Glutamatergic neuron (in vitro differentiated cells): ENCODE data around the gene TMCC2. TPM values are rescaled to one million over a fixed set of nuclear protein-coding genes. Genes with fewer than 3 reads are reported as not detected.

Experiments used
- DNase-seq: peaks from one replicate; pipeline ENCODE4 v3.0.0; 2022
- H3K27ac Mint-ChIP-seq: one replicate; pipeline ENCODE4 v1.8.0; 2020; ENCODE audit warnings: mild to moderate bottlenecking, mixed read lengths, inconsistent platforms; ENCODE audit not compliant: unreplicated experiment
- H3K27me3 Mint-ChIP-seq: one replicate; pipeline ENCODE4 v1.8.0; 2020; ENCODE audit warnings: mild to moderate bottlenecking, moderate library complexity, mixed read lengths, inconsistent platforms; ENCODE audit not compliant: unreplicated experiment
- H3K36me3 Mint-ChIP-seq: one replicate; pipeline ENCODE4 v1.8.0; 2020; ENCODE audit warnings: mild to moderate bottlenecking, mixed read lengths, inconsistent platforms; ENCODE audit not compliant: unreplicated experiment
- H3K4me1 Mint-ChIP-seq: one replicate; pipeline ENCODE4 v1.8.0; 2020; ENCODE audit warnings: mild to moderate bottlenecking, low read depth, mixed read lengths, inconsistent platforms; ENCODE audit not compliant: unreplicated experiment
- H3K4me3 Mint-ChIP-seq: one replicate; pipeline ENCODE4 v1.8.0; 2020; ENCODE audit warnings: mild to moderate bottlenecking, mixed read lengths, inconsistent platforms; ENCODE audit not compliant: unreplicated experiment
- H3K9me3 Mint-ChIP-seq: one replicate; pipeline ENCODE4 v1.8.0; 2020; ENCODE audit warnings: mild to moderate bottlenecking, moderate library complexity, mixed read lengths, inconsistent platforms; ENCODE audit not compliant: unreplicated experiment
- total RNA-seq: library from RNA; stranded (reverse); fragmentation: NEBNext Ultra II Directional; extraction: Animal tissue kit (Norgen Biotek cat#: 25700); gene quantifications from one replicate; pipeline ENCODE4 v1.2.1, GENCODE V29; 2021; ENCODE audit not compliant: unreplicated experiment
- TF ChIP-seq, protein P1 (sequence below): fragments of 200-600 bp; sonication (generic); IDR thresholded peaks from one replicate; pipeline ENCODE4 v1.5.0; 2021; ENCODE audit not compliant: partially characterized antibody, unreplicated experiment

The TMCC2 gene
- total RNA-seq, 1 donor from 2014 or later: 80.1 TPM

DNA sequence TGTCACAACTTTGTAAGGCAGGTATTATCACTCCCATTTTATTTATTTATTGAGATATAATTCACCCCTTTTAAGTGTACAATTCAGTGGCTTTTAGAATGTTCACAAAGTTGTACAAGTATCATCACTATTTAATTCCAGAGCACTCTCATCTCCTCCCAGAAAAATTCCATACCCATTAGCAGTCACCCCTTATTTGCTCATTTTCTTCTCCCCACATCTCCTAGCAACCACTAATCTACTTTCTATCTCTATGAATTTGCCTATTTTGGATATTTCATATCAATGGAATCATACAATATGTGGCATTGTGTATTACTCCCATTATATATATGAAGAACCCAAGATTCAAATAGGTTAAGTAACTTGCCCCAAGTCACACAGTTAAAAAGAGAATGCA, 23.2 kb upstream of the TMCC2 start:
- Mint-ChIP-seq H3K4me1 (peaks cover 7% of the 10 kb centered on the region), H3K36me3 (no peaks in the 10 kb centered on the region), H3K27ac (no peak overlapping the region), H3K4me3 (no peak overlapping the region), H3K27me3 (peaks cover 1% of the 10 kb centered on the region), H3K9me3 (no peaks in the 10 kb centered on the region)
- no peak for DNase-seq
- TF ChIP-seq, protein P1, sequence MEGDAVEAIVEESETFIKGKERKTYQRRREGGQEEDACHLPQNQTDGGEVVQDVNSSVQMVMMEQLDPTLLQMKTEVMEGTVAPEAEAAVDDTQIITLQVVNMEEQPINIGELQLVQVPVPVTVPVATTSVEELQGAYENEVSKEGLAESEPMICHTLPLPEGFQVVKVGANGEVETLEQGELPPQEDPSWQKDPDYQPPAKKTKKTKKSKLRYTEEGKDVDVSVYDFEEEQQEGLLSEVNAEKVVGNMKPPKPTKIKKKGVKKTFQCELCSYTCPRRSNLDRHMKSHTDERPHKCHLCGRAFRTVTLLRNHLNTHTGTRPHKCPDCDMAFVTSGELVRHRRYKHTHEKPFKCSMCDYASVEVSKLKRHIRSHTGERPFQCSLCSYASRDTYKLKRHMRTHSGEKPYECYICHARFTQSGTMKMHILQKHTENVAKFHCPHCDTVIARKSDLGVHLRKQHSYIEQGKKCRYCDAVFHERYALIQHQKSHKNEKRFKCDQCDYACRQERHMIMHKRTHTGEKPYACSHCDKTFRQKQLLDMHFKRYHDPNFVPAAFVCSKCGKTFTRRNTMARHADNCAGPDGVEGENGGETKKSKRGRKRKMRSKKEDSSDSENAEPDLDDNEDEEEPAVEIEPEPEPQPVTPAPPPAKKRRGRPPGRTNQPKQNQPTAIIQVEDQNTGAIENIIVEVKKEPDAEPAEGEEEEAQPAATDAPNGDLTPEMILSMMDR: no peak

DNA sequence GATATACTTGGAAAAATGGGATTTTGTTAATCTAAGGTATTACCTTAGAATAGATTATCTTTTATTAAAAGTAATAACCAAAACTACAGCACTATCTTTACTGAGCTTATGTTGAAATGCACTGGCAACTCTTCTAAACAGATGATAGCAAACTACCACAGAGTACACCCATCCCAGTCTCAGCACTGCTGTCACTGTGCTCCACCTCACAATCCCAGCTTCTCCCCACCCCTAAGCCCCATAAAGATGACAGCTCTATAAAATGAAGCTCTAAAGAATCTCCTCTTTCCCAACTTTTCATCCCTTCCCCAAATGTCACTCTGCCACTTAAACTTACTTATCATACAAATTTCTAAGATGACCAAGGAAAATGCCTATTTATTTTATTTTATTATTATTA, 22.7 kb upstream of the TMCC2 start:
- H3K36me3 Mint-ChIP-seq: no peaks in the 10 kb centered on the region
- H3K4me3 Mint-ChIP-seq: no peak overlapping the region
- no peak for DNase-seq
- no peak overlapping the region for H3K27ac Mint-ChIP-seq
- peaks cover under 1% of the 10 kb centered on the region for H3K9me3 Mint-ChIP-seq
- peaks cover 5% of the 10 kb centered on the region for H3K4me1 Mint-ChIP-seq
- H3K27me3 Mint-ChIP-seq: peaks cover 1% of the 10 kb centered on the region
- TF ChIP-seq, protein P1: no peak

DNA sequence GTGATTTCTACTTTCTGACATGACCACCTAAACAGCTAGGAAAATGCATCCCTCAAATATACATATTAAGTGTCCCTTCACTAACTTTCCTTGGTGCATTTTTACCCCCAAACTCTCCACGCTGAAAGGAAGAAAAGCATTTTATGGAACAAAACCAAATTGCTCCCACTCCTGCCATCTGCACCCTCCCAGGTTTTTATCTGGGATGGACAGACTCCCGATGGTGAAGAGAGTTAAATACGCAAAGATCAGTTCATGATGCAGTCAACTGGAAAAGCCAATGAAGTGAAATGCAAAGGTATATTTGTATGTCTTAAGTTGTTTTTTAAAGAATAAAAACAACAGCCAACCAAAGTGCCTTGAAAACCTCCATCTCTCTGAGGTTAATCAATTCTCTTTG, 18.9 kb upstream of the TMCC2 start:
- Mint-ChIP-seq H3K27me3 (peaks cover 4% of the 10 kb centered on the region), H3K4me1 (peaks cover 8% of the 10 kb centered on the region), H3K27ac (no peak overlapping the region), H3K9me3 (peaks cover 6% of the 10 kb centered on the region), H3K36me3 (no peaks in the 10 kb centered on the region), H3K4me3 (peak overlapping the region; percentile 34)
- TF ChIP-seq, protein P1: no peak
- DNase-seq: no peak

DNA sequence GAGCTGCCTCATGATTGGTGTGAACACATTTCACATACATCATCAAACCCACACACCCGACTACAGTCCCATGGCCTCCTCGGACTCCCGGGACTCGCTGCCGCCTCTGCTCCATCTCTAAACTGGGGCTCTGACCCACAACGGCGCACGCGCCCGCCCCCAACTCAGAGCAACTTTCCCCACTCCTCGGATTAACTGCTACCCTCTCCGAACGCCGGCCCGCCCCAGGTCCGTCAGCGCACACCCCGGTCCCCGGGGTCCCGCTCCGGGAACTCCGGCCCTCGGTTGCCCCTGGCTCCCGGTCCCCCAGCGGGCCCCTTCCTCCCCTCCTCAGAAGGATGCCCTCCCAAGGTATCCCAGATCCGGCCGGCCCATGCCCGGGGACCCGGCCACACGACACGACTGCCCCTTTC, 17.0 kb upstream of the TMCC2 start:
- H3K9me3 Mint-ChIP-seq: peaks cover 6% of the 10 kb centered on the region
- no peaks in the 10 kb centered on the region for H3K36me3 Mint-ChIP-seq
- H3K4me3 Mint-ChIP-seq: peak overlapping the region; percentile 89

DNA sequence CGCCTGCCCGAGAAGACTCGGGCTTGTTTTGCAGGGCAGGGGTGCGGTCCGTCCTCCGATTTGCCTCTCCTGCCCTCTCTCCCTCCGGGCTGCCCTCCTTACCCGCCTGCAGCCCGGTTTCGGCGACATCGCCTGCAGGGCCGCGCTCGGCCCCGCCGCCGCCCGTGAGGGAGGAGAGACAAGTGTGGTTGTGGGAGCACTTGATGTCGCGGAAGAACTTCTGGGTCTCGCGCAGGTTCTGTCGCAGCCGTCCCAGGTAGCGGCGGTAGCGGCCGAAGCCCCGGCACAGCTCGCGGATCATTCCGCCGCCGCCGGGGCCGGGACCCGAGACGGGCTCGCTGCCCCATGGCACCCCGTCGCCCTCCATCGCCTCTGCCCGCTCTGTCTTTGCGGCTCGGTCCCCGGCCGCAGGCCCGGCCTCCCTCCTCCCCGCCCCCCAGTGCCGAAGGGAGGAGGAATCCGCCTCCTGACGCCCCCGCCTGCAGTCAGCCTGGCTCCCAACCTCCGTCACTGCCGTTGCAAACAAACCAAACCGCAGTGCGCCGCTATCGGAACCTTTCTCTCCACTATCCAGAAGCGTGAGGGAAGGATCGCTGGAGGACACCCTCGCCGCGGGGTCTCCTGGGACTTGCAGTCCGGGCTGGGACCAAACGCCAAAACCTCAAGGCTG, 16.4 kb upstream of the TMCC2 start, which contains the start of gene DSTYK:
Gene DSTYK, minus strand, starts transcription at position 534 of the 670 bp plus-strand sequence. Its CDS starts 167 bp downstream, at position 367.
- Mint-ChIP-seq H3K27me3 (peaks cover 2% of the 10 kb centered on the region), H3K4me3 (peak within 1 kb of the TSS; percentile 89)
- TF ChIP-seq, protein P1: no peak

More for the DNA sequence above, 17.0 kb upstream of the TMCC2 start:
- TF ChIP-seq, protein P1: no peak
- Mint-ChIP-seq H3K27ac (peak overlapping the region; percentile 89), H3K4me1 (peaks cover 5% of the 10 kb centered on the region), H3K27me3 (peaks cover 2% of the 10 kb centered on the region)
- no peak for DNase-seq

More for the DNA sequence above, 16.4 kb upstream of the TMCC2 start, which contains the start of gene DSTYK:
- Mint-ChIP-seq H3K27ac (peak within 1 kb of the TSS; percentile 90), H3K36me3 (no peaks in the 10 kb centered on the region), H3K9me3 (peaks cover 6% of the 10 kb centered on the region), H3K4me1 (peaks cover 5% of the 10 kb centered on the region)
- peak; percentile 87 for DNase-seq
